HG02623 (cell line): ENCODE data around the gene FRMPD4.

ENCODE experiments used
- ATAC-seq: cut with Tn5 transposase; IDR thresholded peaks from one replicate; pipeline ENCODE4 v1.9.1; 2021; ENCODE audit warnings: moderate library complexity; ENCODE audit not compliant: unreplicated experiment

FRMPD4 gene

GRCh38 chrX:12292996-12293765 is 154.9 kb downstream of the FRMPD4 start:
- ATAC-seq: no peak

GRCh38 chrX:12297353-12297752 is 159.1 kb downstream of the FRMPD4 start:
- no peak for ATAC-seq

- no peak for ATAC-seq
Observed at GRCh38 chrX:12301288-12301687, 163.0 kb downstream of the FRMPD4 start.

- ATAC-seq: no peak
Observed at GRCh38 chrX:12304261-12304660, 166.0 kb downstream of the FRMPD4 start.

- ATAC-seq: no peak
Observed at GRCh38 chrX:12307961-12308360, 169.7 kb downstream of the FRMPD4 start.

- ATAC-seq: no peak
Observed at GRCh38 chrX:12308420-12308819, 170.1 kb downstream of the FRMPD4 start.

- no peak for ATAC-seq
Observed at GRCh38 chrX:12309040-12309743, 170.9 kb downstream of the FRMPD4 start.

GRCh38 chrX:12309744-12310076 is 171.4 kb downstream of the FRMPD4 start:
- no peak for ATAC-seq

GRCh38 chrX:12314651-12315050 is 176.4 kb downstream of the FRMPD4 start:
- ATAC-seq: no peak

- ATAC-seq: no peak
Observed at GRCh38 chrX:12315526-12315925, 177.3 kb downstream of the FRMPD4 start.

GRCh38 chrX:12319003-12319519 is 180.8 kb downstream of the FRMPD4 start:
- no peak for ATAC-seq

GRCh38 chrX:12319992-12320391 is 181.7 kb downstream of the FRMPD4 start:
- no peak for ATAC-seq

GRCh38 chrX:12322031-12322430 is 183.8 kb downstream of the FRMPD4 start:
- ATAC-seq: no peak

- ATAC-seq: no peak
Observed at GRCh38 chrX:12325171-12325570, 186.9 kb downstream of the FRMPD4 start.

GRCh38 chrX:12327836-12328235 is 189.6 kb downstream of the FRMPD4 start:
- no peak for ATAC-seq

GRCh38 chrX:12329476-12329875 is 191.2 kb downstream of the FRMPD4 start:
- no peak for ATAC-seq

GRCh38 chrX:12330841-12331240 is 192.6 kb downstream of the FRMPD4 start:
- ATAC-seq: no peak

GRCh38 chrX:12332786-12333347 is 194.6 kb downstream of the FRMPD4 start:
- ATAC-seq: no peak

- ATAC-seq: no peak
Observed at GRCh38 chrX:12339921-12340320, 201.6 kb downstream of the FRMPD4 start.

- no peak for ATAC-seq
Observed at GRCh38 chrX:12344954-12345353, 206.7 kb downstream of the FRMPD4 start.

GRCh38 chrX:12349201-12349600 is 210.9 kb downstream of the FRMPD4 start:
- no peak for ATAC-seq

- no peak for ATAC-seq
Observed at GRCh38 chrX:12352922-12353321, 214.6 kb downstream of the FRMPD4 start.
